GM19238 (cell line): ENCODE data around the gene SHROOM3.

Experiments used
- DNase-seq: peaks from one replicate; pipeline ENCODE4 v3.0.0; 2011; ENCODE audit warnings: low spot score; ENCODE audit not compliant: insufficient read length

SHROOM3 gene

GRCh38 chr4:76744241-76744921 lies 309.4 kb downstream of the SHROOM3 start:
- DNase-seq, result no peak

GRCh38 chr4:76745240-76745639 lies 310.2 kb downstream of the SHROOM3 start:
- DNase-seq, result no peak

GRCh38 chr4:76747563-76747962 lies 312.5 kb downstream of the SHROOM3 start:
- no peak for DNase-seq

GRCh38 chr4:76748649-76749048 lies 313.6 kb downstream of the SHROOM3 start:
- peak; percentile 24 for DNase-seq

GRCh38 chr4:76749355-76749754 lies 314.3 kb downstream of the SHROOM3 start:
- no peak for DNase-seq

GRCh38 chr4:76750716-76751115 lies 315.7 kb downstream of the SHROOM3 start:
- no peak for DNase-seq

- DNase-seq, result no peak
These were observed 316.7 kb downstream of the SHROOM3 start for GRCh38 chr4:76751612-76752343.

- no peak for DNase-seq
These were observed 318.0 kb downstream of the SHROOM3 start for GRCh38 chr4:76752861-76753501.

GRCh38 chr4:76753814-76754213 lies 318.8 kb downstream of the SHROOM3 start:
- no peak for DNase-seq

GRCh38 chr4:76754439-76754838 lies 319.4 kb downstream of the SHROOM3 start:
- no peak for DNase-seq

GRCh38 chr4:76755756-76756155 lies 320.7 kb downstream of the SHROOM3 start:
- no peak for DNase-seq

- DNase-seq, result no peak
These were observed 321.4 kb downstream of the SHROOM3 start for GRCh38 chr4:76756416-76756815.

GRCh38 chr4:76757418-76757939 lies 322.4 kb downstream of the SHROOM3 start:
- no peak for DNase-seq

GRCh38 chr4:76758290-76758882 lies 323.4 kb downstream of the SHROOM3 start:
- no peak for DNase-seq

GRCh38 chr4:76758996-76759395 lies 324.0 kb downstream of the SHROOM3 start:
- DNase-seq, result no peak

GRCh38 chr4:76760193-76760592 lies 325.2 kb downstream of the SHROOM3 start:
- DNase-seq, result no peak

GRCh38 chr4:76762137-76763130 lies 327.4 kb downstream of the SHROOM3 start:
- DNase-seq, result no peak

- DNase-seq, result no peak
These were observed 329.2 kb downstream of the SHROOM3 start for GRCh38 chr4:76764251-76764650.

- DNase-seq, result no peak
These were observed 330.6 kb downstream of the SHROOM3 start for GRCh38 chr4:76765473-76766183.

GRCh38 chr4:76767983-76768382 lies 333.0 kb downstream of the SHROOM3 start:
- DNase-seq, result no peak
